HepG2 (cell line): ENCODE results near the gene CCL27. TPM values are rescaled to one million over a fixed set of nuclear protein-coding genes. Genes with fewer than 3 reads are reported as not detected.

Experiments
- BCL6 ChIP-seq: IDR thresholded peaks from 2 replicates; pipeline ENCODE4 v1.6.1; 2016; ENCODE audit warnings: missing genetic modification reagents, missing compliant biosample characterization
- HHEX ChIP-seq: IDR thresholded peaks from 2 replicates; pipeline ENCODE4 v1.6.1; 2016; ENCODE audit warnings: control low read depth
- PHF21A ChIP-seq: sonication (generic); formaldehyde crosslinking; IDR thresholded peaks from 2 replicates; pipeline ENCODE4 v1.5.0; 2020; ENCODE audit warnings: mild to moderate bottlenecking, missing genetic modification reagents
- PRDM10 ChIP-seq: sonication (generic); formaldehyde crosslinking; IDR thresholded peaks from 2 replicates; pipeline ENCODE4 v1.4.0; 2020; ENCODE audit warnings: low read depth, missing genetic modification reagents
- SOX6 ChIP-seq, 2 experiments: fragments of 450-650 bp in 1 of 2; sonication (generic) in 1 of 2; formaldehyde crosslinking in 1 of 2; IDR thresholded peaks; 2 replicates each; pipeline versions ENCODE4 v1.4.0 to v1.6.1; 2017 to 2020; ENCODE audit warnings: antibody characterized with exemption in 1 of 2, mild to moderate bottlenecking in 1 of 2, missing genetic modification reagents in 1 of 2
- TBL1XR1 ChIP-seq: fragments of 150-350 bp; IDR thresholded peaks from 2 replicates; pipeline ENCODE4 v1.6.1; 2014; ENCODE audit warnings: borderline replicate concordance, low read length; ENCODE audit not compliant: partially characterized antibody
- TFAP4 ChIP-seq: sonication (generic); IDR thresholded peaks from 2 replicates; pipeline ENCODE4 v1.6.1; 2016; ENCODE audit warnings: low read depth, borderline replicate concordance
- ZGPAT ChIP-seq: IDR thresholded peaks from 2 replicates; pipeline ENCODE4 v1.6.1; 2016; ENCODE audit warnings: mild to moderate bottlenecking
- ZNF318 ChIP-seq: sonication (generic); formaldehyde crosslinking; IDR thresholded peaks from 2 replicates; pipeline ENCODE4 v1.4.0; 2020; ENCODE audit warnings: mild to moderate bottlenecking, missing genetic modification reagents
- ZNF414 ChIP-seq: sonication (generic); formaldehyde crosslinking; IDR thresholded peaks from 2 replicates; pipeline ENCODE4 v1.5.0; 2020; ENCODE audit warnings: missing genetic modification reagents
- polyA plus RNA-seq, 8 experiments: library from polyadenylated mRNA; depleted of rRNA in 3 of 8; stranded (reverse) in 7 of 8; unstranded in 1 of 8; fragments of >200 nt; fragmentation: Illumina TruSeq in 4 of 8; extraction: Trizol in 4 of 8; gene quantifications; 2 replicates each; pipeline versions ENCODE4 v1.2.1 to v1.2.3, GENCODE V29; 2011 to 2016; ENCODE audit warnings: low read depth in 4 of 8, missing spikeins in 1 of 8, mixed read lengths in 1 of 8; ENCODE audit not compliant: insufficient read depth in 1 of 8
- total RNA-seq, 5 experiments: library from RNA; depleted of rRNA; stranded (reverse); fragments of >200 nt; fragmentation: Illumina TruSeq; extraction: Trizol; gene quantifications; 2 replicates each; pipeline ENCODE4 v1.2.3, GENCODE V29; 2016; ENCODE audit warnings: low read depth in 1 of 5

CCL27 gene
- total and polyA plus RNA-seq, 2 of the 13 experiments (the other 11 are each of a cell fraction or from before 2014, with no cell fraction given), result not detected

- TF ChIP-seq ZNF414 (0 out of 2 replicates have a peak, but pooled peaks have one; percentile 59), ZNF318 (peak; percentile 66; the same call in 1 of the 2 replicates), HHEX (CRISPR knock-in tag) (0 out of 2 replicates have a peak, but pooled peaks have one; percentile 55), PRDM10 (CRISPR knock-in tag) (peak; percentile 90), BCL6 (CRISPR knock-in tag) (peak; percentile 85), SOX6 (IDR thresholded peaks at IDR 0.05) (no peak), SOX6 (CRISPR knock-in tag; IDR thresholded peaks at IDR 0.05) (peak; percentile 59), ZGPAT (CRISPR knock-in tag) (0 out of 2 replicates have a peak, but pooled peaks have one; percentile 37), TBL1XR1 (peak; percentile 49), TFAP4 (peak; percentile 32; the same call in 1 of the 2 replicates), PHF21A (0 out of 2 replicates have a peak, but pooled peaks have one; percentile 53)
These were observed 17.6 kb downstream of the CCL27 start (continued) for GRCh38 chr9:34644766-34645314.
